ENCODE data around the gene REV1. TPM values are rescaled to one million over a fixed set of nuclear protein-coding genes. Genes with fewer than 3 reads are reported as not detected.

Gene REV1
- total and polyA plus RNA-seq, 2 of the 4 experiments (the other 2 are of a cell fraction), result 13.4 to 30.1 TPM

GRCh38 chr2:99382143-99382542 is 107.7 kb downstream of the REV1 start:
- H3K56ac ChIP-seq (ENCODE audit: extremely low read depth, insufficient read depth, low read length), result no peak overlapping the region
- H3K4ac ChIP-seq (ENCODE audit: low read depth, low read length), result no peak overlapping the region
- H2AK9ac ChIP-seq (replicated peaks; ENCODE audit: low read depth, low read length, poor library complexity), result no peak overlapping the region
- no peaks in the 10 kb centered on the region for H4K20me1 ChIP-seq (ENCODE audit: insufficient read depth, low read length)
- H3K4me1 ChIP-seq (ENCODE audit: control insufficient read depth, insufficient read depth, low read length), result no peaks in the 10 kb centered on the region
- no peak overlapping the region for H3K4me3 ChIP-seq (ENCODE audit: insufficient read depth, low read depth, low read length)
- no peaks in the 10 kb centered on the region for H3K27me3 ChIP-seq (ENCODE audit: control insufficient read depth, insufficient read depth, low read length)
- no peak overlapping the region for H3K4me2 ChIP-seq (ENCODE audit: low read depth, low read length)
- no peak for DNase-seq
- H3K79me1 ChIP-seq (ENCODE audit: low read depth in 1 of 2, low read length in 2 of 2), result peaks cover 3 to 5% of the 10 kb centered on the region in 2 experiments; a peak in 2 of 4 replicates
- no peak overlapping the region for H2BK5ac ChIP-seq (ENCODE audit: low read depth, low read length, poor library complexity, severe bottlenecking)
- dilution Hi-C loops (cut with HindIII; ENCODE audit: low sequenced_read_pairs, unreplicated experiment), result no loop called here
- WGBS, 2 experiments (ENCODE audit: extremely low coverage in 2 of 2, insufficient read length in 1 of 2), result no CpG with 5 or more reads among the region's 2 CpGs
- no peak overlapping the region for H4K91ac ChIP-seq (ENCODE audit: insufficient read depth, low read depth, low read length)
- ChIA-PET CTCF (no interaction called here), POLR2A (ENCODE audit: unreplicated experiment) (no interaction called here)
- no peaks in the 10 kb centered on the region for H3K9me3 ChIP-seq (ENCODE audit: control insufficient read depth, insufficient read depth, low read length)
- peaks cover 27% of the 10 kb centered on the region for H3K36me3 ChIP-seq (ENCODE audit: control insufficient read depth, insufficient read depth, low read length)
- ATAC-seq (ENCODE audit: low read depth), result no peak
- no peak overlapping the region for H2BK120ac ChIP-seq (ENCODE audit: low read depth, low read length)
- no peak overlapping the region for H3K9ac ChIP-seq (ENCODE audit: low read depth, low read length)
- H2BK20ac ChIP-seq (ENCODE audit: low read depth, low read length), result no peak overlapping the region
- in situ Hi-C loops (cut with MboI; ENCODE audit: low sequenced_read_pairs), result no loop called here
- no peak overlapping the region for H2BK15ac ChIP-seq (ENCODE audit: low read depth, low read length)
- H2AFZ ChIP-seq (replicated peaks; ENCODE audit: low read length, poor library complexity), result no peak overlapping the region
- no peaks in the 10 kb centered on the region for H3K9me1 ChIP-seq (ENCODE audit: insufficient read depth, low read length)
- H3K23ac ChIP-seq (ENCODE audit: low read depth, low read length), result no peak overlapping the region
- H3K14ac ChIP-seq (replicated peaks; ENCODE audit: low read depth, low read length), result no peak overlapping the region
- no peak overlapping the region for H3K27ac ChIP-seq (ENCODE audit: insufficient read depth, low read length)
- no TSS peak for BruUV-seq (replicated peaks)
- no peak for TF ChIP-seq MAFK (IDR thresholded peaks at IDR 0.05; ENCODE audit: low read depth, low read length)
- TF ChIP-seq RCOR1 (IDR thresholded peaks at IDR 0.05; ENCODE audit: insufficient replicate concordance, low read length), result no peak
- no peak for TF ChIP-seq MXI1 (IDR thresholded peaks at IDR 0.05; ENCODE audit: borderline replicate concordance, low read depth, low read length)
- TF ChIP-seq ELK1 (IDR thresholded peaks at IDR 0.05; ENCODE audit: borderline replicate concordance, low read depth, low read length), result no peak
- no peak for TF ChIP-seq CHD1 (IDR thresholded peaks at IDR 0.05; ENCODE audit: low read depth, low read length)
- no peak for TF ChIP-seq NFE2L2 (IDR thresholded peaks at IDR 0.05; ENCODE audit: low read depth, low read length)
- no peak for TF ChIP-seq CTCF (conservative IDR thresholded peaks at IDR 0.05; ENCODE audit: low read depth, low read length)
- no peak for TF ChIP-seq BHLHE40 (IDR thresholded peaks at IDR 0.05; ENCODE audit: low read depth, low read length)
- TF ChIP-seq RFX5 (IDR thresholded peaks at IDR 0.05; ENCODE audit: low read depth, low read length), result no peak
- no peak for TF ChIP-seq MAZ (IDR thresholded peaks at IDR 0.05; ENCODE audit: borderline replicate concordance, low read depth, low read length)
- no peak for TF ChIP-seq CEBPB (IDR thresholded peaks at IDR 0.05; ENCODE audit: low read depth, low read length)
- no peak for TF ChIP-seq RAD21 (IDR thresholded peaks at IDR 0.05; ENCODE audit: low read length)
- no peak for TF ChIP-seq POLR2A (IDR thresholded peaks at IDR 0.05; ENCODE audit: low read depth, low read length)
- TF ChIP-seq SMC3 (IDR thresholded peaks at IDR 0.05; ENCODE audit: low read depth, low read length), result no peak
- no peak for TF ChIP-seq USF2 (IDR thresholded peaks at IDR 0.05; ENCODE audit: low read depth, low read length)
- no peak for TF ChIP-seq FOS (IDR thresholded peaks at IDR 0.05; ENCODE audit: low read depth, low read length)
- no peak overlapping the region for H2AK5ac ChIP-seq (ENCODE audit: low read depth, low read length)
- no peak overlapping the region for H3K18ac ChIP-seq (ENCODE audit: low read depth, low read length)
- intact Hi-C loops (cut with micrococcal nuclease), result no loop called here
- no peak overlapping the region for H4K8ac ChIP-seq (ENCODE audit: low read depth in 2 of 2, low read length in 2 of 2)
- H4K5ac ChIP-seq (ENCODE audit: low read depth, low read length), result no peak overlapping the region
